Stimulated activated naive B cell treated with anti-CD40 and anti-IgM and Interleukin-4, amounts not matched to agents 10 μg/mL and 1 μg/mL and 100 μg/mL, for 72 hours (primary cell): Measurements from ENCODE around the gene LYPD4.

Source experiments
- ATAC-seq, 2 donors: fragments of 150-1000 bp; cut with Tn5 transposase; replicated peaks; 2 replicates each; pipeline ENCODE4 v1.10.0; 2021; ENCODE audit warnings: moderate library complexity in 1 of 2
- DNase-seq: peaks from one replicate; pipeline ENCODE4 v3.0.0; 2021
- H3K27ac Mint-ChIP-seq: one replicate; pipeline ENCODE4 v1.8.0; 2022; ENCODE audit warnings: mild to moderate bottlenecking, mixed read lengths
- H3K27me3 Mint-ChIP-seq, 2 donors: one replicate each; pipeline ENCODE4 v1.8.0; 2022; ENCODE audit warnings: mixed read lengths in 2 of 2
- H3K36me3 Mint-ChIP-seq, 2 donors: one replicate each; pipeline ENCODE4 v1.8.0; 2022; ENCODE audit warnings: mixed read lengths in 2 of 2, mild to moderate bottlenecking in 1 of 2
- H3K4me1 Mint-ChIP-seq, 2 donors: one replicate each; pipeline ENCODE4 v1.8.0; 2022; ENCODE audit warnings: mixed read lengths in 2 of 2, mild to moderate bottlenecking in 1 of 2
- H3K4me3 Mint-ChIP-seq, 2 donors: one replicate each; pipeline ENCODE4 v1.8.0; 2022; ENCODE audit warnings: mild to moderate bottlenecking in 2 of 2, mixed read lengths in 2 of 2, moderate library complexity in 1 of 2
- H3K9me3 Mint-ChIP-seq, 2 donors: one replicate each; pipeline ENCODE4 v1.8.0; 2022; ENCODE audit warnings: mixed read lengths in 2 of 2, mild to moderate bottlenecking in 1 of 2

Gene LYPD4

GRCh38 chr19:41844601-41845000 is at the start of gene LYPD4:
Gene LYPD4 (minus strand): TSS chr19:41844683. CDS start chr19:41839285, 5,398 bp downstream.
- H3K4me3 Mint-ChIP-seq = no peak within 1 kb of the TSS
- H3K27me3 Mint-ChIP-seq = peaks cover 16 to 20% of the 10 kb centered on the region in 2 donors
- H3K4me1 Mint-ChIP-seq = no peaks in the 10 kb centered on the region
- DNase-seq (no peak), ATAC-seq (no peak)
- H3K36me3 Mint-ChIP-seq = peaks cover 0 to 8% of the 10 kb centered on the region in 2 donors
- H3K9me3 Mint-ChIP-seq = peaks cover 5 to 9% of the 10 kb centered on the region in 2 donors
- no peak within 1 kb of the TSS for H3K27ac Mint-ChIP-seq

- no peaks in the 10 kb centered on the region for H3K27me3 Mint-ChIP-seq
- no peaks in the 10 kb centered on the region for H3K9me3 Mint-ChIP-seq
- H3K4me3 Mint-ChIP-seq = no peak overlapping the region
- DNase-seq (no peak), ATAC-seq (peak; percentile 31 to 37)
- peaks cover 45 to 57% of the 10 kb centered on the region in 2 donors for H3K36me3 Mint-ChIP-seq
- peaks cover 34 to 51% of the 10 kb centered on the region in 2 donors for H3K4me1 Mint-ChIP-seq
- H3K27ac Mint-ChIP-seq = peak overlapping the region; percentile 33
Measured at GRCh38 chr19:41893899-41894298, 49.4 kb upstream of the LYPD4 start.

- H3K27me3 Mint-ChIP-seq = no peaks in the 10 kb centered on the region
- peaks cover 43 to 49% of the 10 kb centered on the region in 2 donors for H3K36me3 Mint-ChIP-seq
- H3K27ac Mint-ChIP-seq = peak overlapping the region; percentile 62
- peaks cover 39 to 56% of the 10 kb centered on the region in 2 donors for H3K4me1 Mint-ChIP-seq
- H3K9me3 Mint-ChIP-seq = no peaks in the 10 kb centered on the region
- H3K4me3 Mint-ChIP-seq = no peak overlapping the region
- DNase-seq = no peak
- ATAC-seq = no peak
Measured at GRCh38 chr19:41892173-41892902, 47.9 kb upstream of the LYPD4 start.

- Mint-ChIP-seq H3K27ac (no peak overlapping the region), H3K36me3 (peaks cover 41 to 47% of the 10 kb centered on the region in 2 donors), H3K4me3 (no peak overlapping the region), H3K27me3 (no peaks in the 10 kb centered on the region), H3K9me3 (no peaks in the 10 kb centered on the region), H3K4me1 (peaks cover 48 to 62% of the 10 kb centered on the region in 2 donors)
- no peak for DNase-seq
- no peak for ATAC-seq
Measured at GRCh38 chr19:41890936-41891335, 46.5 kb upstream of the LYPD4 start.

GRCh38 chr19:41889896-41890295 is 45.4 kb upstream of the LYPD4 start:
- H3K27me3 Mint-ChIP-seq = no peaks in the 10 kb centered on the region
- peak overlapping the region; percentile 68 for H3K27ac Mint-ChIP-seq
- peaks cover 49 to 65% of the 10 kb centered on the region in 2 donors for H3K4me1 Mint-ChIP-seq
- DNase-seq (no peak), ATAC-seq (no peak)
- H3K4me3 Mint-ChIP-seq = no peak overlapping the region
- H3K36me3 Mint-ChIP-seq = peaks cover 35 to 44% of the 10 kb centered on the region in 2 donors
- H3K9me3 Mint-ChIP-seq = no peaks in the 10 kb centered on the region

- H3K27ac Mint-ChIP-seq = no peak overlapping the region
- peaks cover 35 to 42% of the 10 kb centered on the region in 2 donors for H3K36me3 Mint-ChIP-seq
- ATAC-seq = no peak
- no peak overlapping the region for H3K4me3 Mint-ChIP-seq
- no peak for DNase-seq
- H3K9me3 Mint-ChIP-seq = no peaks in the 10 kb centered on the region
- H3K4me1 Mint-ChIP-seq = peaks cover 46 to 68% of the 10 kb centered on the region in 2 donors
- H3K27me3 Mint-ChIP-seq = no peaks in the 10 kb centered on the region
Measured at GRCh38 chr19:41888926-41889325, 44.4 kb upstream of the LYPD4 start.

GRCh38 chr19:41887711-41888382 is 43.4 kb upstream of the LYPD4 start:
- Mint-ChIP-seq H3K9me3 (no peaks in the 10 kb centered on the region), H3K27me3 (no peaks in the 10 kb centered on the region), H3K4me1 (peaks cover 43 to 65% of the 10 kb centered on the region in 2 donors), H3K36me3 (peaks cover 36 to 43% of the 10 kb centered on the region in 2 donors), H3K27ac (peak overlapping the region; percentile 60), H3K4me3 (peak overlapping the region; percentile 69 to 77)
- ATAC-seq = peak; percentile 11 to 15
- DNase-seq = peak; percentile 46

GRCh38 chr19:41886761-41887710 is 42.6 kb upstream of the LYPD4 start:
- peaks cover 40 to 49% of the 10 kb centered on the region in 2 donors for H3K36me3 Mint-ChIP-seq
- ATAC-seq (no peak), DNase-seq (no peak)
- H3K9me3 Mint-ChIP-seq = no peaks in the 10 kb centered on the region
- peaks cover 49 to 72% of the 10 kb centered on the region in 2 donors for H3K4me1 Mint-ChIP-seq
- H3K27ac Mint-ChIP-seq = peak overlapping the region; percentile 60
- H3K4me3 Mint-ChIP-seq = peak overlapping the region; percentile 69 to 77
- no peaks in the 10 kb centered on the region for H3K27me3 Mint-ChIP-seq

- H3K36me3 Mint-ChIP-seq = peaks cover 43 to 58% of the 10 kb centered on the region in 2 donors
- H3K9me3 Mint-ChIP-seq = no peaks in the 10 kb centered on the region
- peaks cover 51 to 88% of the 10 kb centered on the region in 2 donors for H3K4me1 Mint-ChIP-seq
- peak overlapping the region; percentile 84 to 97 for H3K4me3 Mint-ChIP-seq
- peak; percentile 96 for DNase-seq
- peak overlapping the region; percentile 99 for H3K27ac Mint-ChIP-seq
- peak; percentile 86 to 88 for ATAC-seq
- no peaks in the 10 kb centered on the region for H3K27me3 Mint-ChIP-seq
Measured at GRCh38 chr19:41883821-41884733, 39.6 kb upstream of the LYPD4 start.

- Mint-ChIP-seq H3K4me3 (peak overlapping the region; percentile 84 to 97), H3K36me3 (peaks cover 44 to 61% of the 10 kb centered on the region in 2 donors), H3K27ac (peak overlapping the region; percentile 99), H3K9me3 (no peaks in the 10 kb centered on the region), H3K27me3 (no peaks in the 10 kb centered on the region), H3K4me1 (peaks cover 51 to 87% of the 10 kb centered on the region in 2 donors)
- DNase-seq = no peak
- ATAC-seq = peak; percentile 5 to 10
Measured at GRCh38 chr19:41883463-41883820, 39.0 kb upstream of the LYPD4 start.

GRCh38 chr19:41882568-41883462 is 38.3 kb upstream of the LYPD4 start, which contains the start of gene ARHGEF1:
Gene ARHGEF1 (plus strand): TSS chr19:41883184. CDS start chr19:41888083, 4,899 bp downstream.
- Mint-ChIP-seq H3K36me3 (peaks cover 45 to 62% of the 10 kb centered on the region in 2 donors), H3K27me3 (no peaks in the 10 kb centered on the region), H3K4me3 (peak within 1 kb of the TSS; percentile 84 to 97), H3K27ac (peak within 1 kb of the TSS; percentile 99), H3K9me3 (no peaks in the 10 kb centered on the region), H3K4me1 (peaks cover 49 to 80% of the 10 kb centered on the region in 2 donors)
- peak; percentile 12 to 20 for ATAC-seq
- DNase-seq = peak; percentile 45

GRCh38 chr19:41880329-41880708 is 35.8 kb upstream of the LYPD4 start:
- Mint-ChIP-seq H3K9me3 (no peaks in the 10 kb centered on the region), H3K27ac (peak overlapping the region; percentile 88), H3K27me3 (no peaks in the 10 kb centered on the region), H3K4me3 (peak overlapping the region; percentile 94 to 100), H3K4me1 (peaks cover 40 to 73% of the 10 kb centered on the region in 2 donors), H3K36me3 (peaks cover 50 to 66% of the 10 kb centered on the region in 2 donors)
- no peak for DNase-seq
- no peak for ATAC-seq
